Measurements from ENCODE around the gene CAMTA1.

The CAMTA1 gene

DNA sequence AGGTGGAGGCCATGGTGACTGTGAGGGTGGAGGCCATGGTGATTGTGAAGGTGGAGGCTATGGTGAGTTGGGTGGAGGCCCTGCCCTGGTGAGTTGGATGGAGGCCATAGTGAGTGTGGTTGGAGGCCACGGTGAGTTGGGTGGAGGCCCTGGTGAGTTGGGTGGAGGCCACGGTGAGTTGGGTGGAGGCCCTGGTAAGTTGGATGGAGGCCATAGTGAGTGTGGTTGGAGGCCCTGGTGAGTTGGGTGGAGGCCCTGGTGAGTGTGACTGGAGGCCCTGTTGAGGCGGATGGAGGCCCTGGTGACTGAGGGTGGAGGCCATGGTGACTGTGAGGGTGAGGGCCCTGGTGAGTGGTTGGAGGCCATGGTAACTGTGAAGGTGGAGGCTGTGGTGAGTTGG, 860.9 kb downstream of the CAMTA1 start:
- ChIA-PET CTCF (interaction anchor here (0.6 kb wide), 1 partner anchor 683 kb away, joined by 4 read pairs; no protein-coding TSS in a partner anchor), POLR2A (no interaction called here)
- TF ChIP-seq ARNT (IDR thresholded peaks at IDR 0.05), result no peak
- TF ChIP-seq CTBP1 (IDR thresholded peaks at IDR 0.05; ENCODE audit: borderline replicate concordance), result no peak
- no peak for TF ChIP-seq HDGF (IDR thresholded peaks at IDR 0.05; ENCODE audit: borderline replicate concordance)
- TF ChIP-seq BHLHE40 (IDR thresholded peaks at IDR 0.05; ENCODE audit: borderline replicate concordance), result no peak
- no peak for TF ChIP-seq FOXK2 (IDR thresholded peaks at IDR 0.05)
- TF ChIP-seq LEF1 (IDR thresholded peaks at IDR 0.05; ENCODE audit: borderline replicate concordance), result no peak
- TF ChIP-seq TARDBP (IDR thresholded peaks at IDR 0.05), result no peak
- no peak for TF ChIP-seq NFRKB (IDR thresholded peaks at IDR 0.05)
- no peak for TF ChIP-seq ZNF384 (IDR thresholded peaks at IDR 0.05)
- no peak for TF ChIP-seq FOXA1 (IDR thresholded peaks at IDR 0.05)
- TF ChIP-seq SP1 (IDR thresholded peaks at IDR 0.05), result no peak
- no peak for TF ChIP-seq FOXM1 (IDR thresholded peaks at IDR 0.05; ENCODE audit: borderline replicate concordance)
- no peak for TF ChIP-seq L3MBTL2 (conservative IDR thresholded peaks at IDR 0.05)
- TF ChIP-seq PKNOX1 (IDR thresholded peaks at IDR 0.05), result no peak
- no peak for TF ChIP-seq SUZ12 (IDR thresholded peaks at IDR 0.05)
- TF ChIP-seq ELF4 (IDR thresholded peaks at IDR 0.05), result no peak

GRCh38 chr1:7646981-7647901, 862.0 kb downstream of the CAMTA1 start:
- DNase-seq (ENCODE audit: extremely low spot score), result peak; percentile 89
- TF ChIP-seq ELF4 (IDR thresholded peaks at IDR 0.05) (no peak), ZNF384 (IDR thresholded peaks at IDR 0.05) (no peak)
- POLR2A ChIA-PET, result no interaction called here
- CTCF ChIA-PET, result interaction anchor here (0.6 to 1.0 kb wide), 10 partner anchors 13 to 598 kb away, joined by 3 to 5 read pairs (median 3); no protein-coding TSS in a partner anchor

More for the DNA sequence above, 860.9 kb downstream of the CAMTA1 start:
- DNase-seq (ENCODE audit: extremely low spot score), result no peak

- POLR2A ChIA-PET, result no interaction called here
- CTCF ChIA-PET, result interaction anchor here (0.6 kb wide), 1 partner anchor 353 kb away, joined by 3 read pairs; no protein-coding TSS in a partner anchor
- no peak for DNase-seq (ENCODE audit: extremely low spot score)
- TF ChIP-seq LEF1 (IDR thresholded peaks at IDR 0.05; ENCODE audit: borderline replicate concordance) (no peak), SP1 (IDR thresholded peaks at IDR 0.05) (no peak), HDGF (IDR thresholded peaks at IDR 0.05; ENCODE audit: borderline replicate concordance) (no peak), FOXM1 (IDR thresholded peaks at IDR 0.05; ENCODE audit: borderline replicate concordance) (no peak), FOXK2 (IDR thresholded peaks at IDR 0.05) (no peak), ELF4 (IDR thresholded peaks at IDR 0.05) (no peak), ARNT (IDR thresholded peaks at IDR 0.05) (no peak), TARDBP (IDR thresholded peaks at IDR 0.05) (no peak), CTBP1 (IDR thresholded peaks at IDR 0.05; ENCODE audit: borderline replicate concordance) (no peak), NFRKB (IDR thresholded peaks at IDR 0.05) (no peak), PKNOX1 (IDR thresholded peaks at IDR 0.05) (no peak), SUZ12 (IDR thresholded peaks at IDR 0.05) (no peak), FOXA1 (IDR thresholded peaks at IDR 0.05) (no peak), L3MBTL2 (conservative IDR thresholded peaks at IDR 0.05) (no peak), BHLHE40 (IDR thresholded peaks at IDR 0.05; ENCODE audit: borderline replicate concordance) (no peak), ZNF384 (IDR thresholded peaks at IDR 0.05) (no peak)
These were observed 863.6 kb downstream of the CAMTA1 start for GRCh38 chr1:7648761-7649384.

- DNase-seq (ENCODE audit: extremely low spot score), result no peak
- CTCF ChIA-PET, result no interaction called here
- POLR2A ChIA-PET, result no interaction called here
- TF ChIP-seq LEF1 (IDR thresholded peaks at IDR 0.05; ENCODE audit: borderline replicate concordance) (no peak), NFRKB (IDR thresholded peaks at IDR 0.05) (no peak), L3MBTL2 (conservative IDR thresholded peaks at IDR 0.05) (peak; percentile 62)
These were observed 865.5 kb downstream of the CAMTA1 start for GRCh38 chr1:7650801-7651200.

DNA sequence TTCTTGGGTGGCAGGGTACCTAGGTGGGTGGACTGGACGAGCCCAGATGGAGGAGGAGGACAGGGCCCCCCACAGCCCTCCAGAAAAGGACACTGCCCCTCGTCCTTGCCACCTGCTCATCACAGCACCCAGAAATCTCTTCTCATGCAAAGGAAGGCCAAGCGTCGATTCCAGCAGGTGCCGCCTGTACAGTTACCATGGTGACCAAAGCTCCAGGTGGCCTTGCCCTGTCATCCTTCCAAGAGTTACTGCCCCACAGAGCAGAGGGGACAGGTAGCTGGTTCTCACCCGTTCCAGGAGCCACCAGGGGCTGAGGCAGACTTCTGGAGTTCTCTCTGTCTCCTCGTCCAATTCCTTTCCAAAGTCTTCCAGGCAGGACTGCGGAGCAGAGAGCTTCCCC, 865.9 kb downstream of the CAMTA1 start:
- no peak for TF ChIP-seq ARNT (IDR thresholded peaks at IDR 0.05)
- no peak for TF ChIP-seq FOXK2 (IDR thresholded peaks at IDR 0.05)
- TF ChIP-seq HDGF (IDR thresholded peaks at IDR 0.05; ENCODE audit: borderline replicate concordance), result no peak
- TF ChIP-seq ZNF384 (IDR thresholded peaks at IDR 0.05), result no peak
- no peak for TF ChIP-seq PKNOX1 (IDR thresholded peaks at IDR 0.05)
- TF ChIP-seq BHLHE40 (IDR thresholded peaks at IDR 0.05; ENCODE audit: borderline replicate concordance), result no peak
- TF ChIP-seq CTBP1 (IDR thresholded peaks at IDR 0.05; ENCODE audit: borderline replicate concordance), result no peak
- no peak for TF ChIP-seq ELF4 (IDR thresholded peaks at IDR 0.05)
- TF ChIP-seq TARDBP (IDR thresholded peaks at IDR 0.05), result no peak
- no peak for TF ChIP-seq LEF1 (IDR thresholded peaks at IDR 0.05; ENCODE audit: borderline replicate concordance)
- no peak for TF ChIP-seq L3MBTL2 (conservative IDR thresholded peaks at IDR 0.05)
- TF ChIP-seq SUZ12 (IDR thresholded peaks at IDR 0.05), result no peak
- no peak for TF ChIP-seq FOXM1 (IDR thresholded peaks at IDR 0.05; ENCODE audit: borderline replicate concordance)
- TF ChIP-seq SP1 (IDR thresholded peaks at IDR 0.05), result no peak
- TF ChIP-seq FOXA1 (IDR thresholded peaks at IDR 0.05), result no peak
- no peak for TF ChIP-seq NFRKB (IDR thresholded peaks at IDR 0.05)
- POLR2A ChIA-PET, result no interaction called here
- DNase-seq (ENCODE audit: extremely low spot score), result no peak
- CTCF ChIA-PET, result no interaction called here
